Middle frontal gyrus (tissue), 1 donor: ENCODE data around the gene UBR1.
"Not testable (repeated sequence)": the region's sequence is repeated elsewhere in the genome, so short reads cannot be mapped to it uniquely, and the experiment has no call there.

Source experiments
- DNase-seq: peaks from one replicate; pipeline ENCODE4 v3.0.0-alpha.2; 2015; ENCODE audit warnings: low spot score; ENCODE audit errors: extremely low spot score

Gene UBR1

DNA sequence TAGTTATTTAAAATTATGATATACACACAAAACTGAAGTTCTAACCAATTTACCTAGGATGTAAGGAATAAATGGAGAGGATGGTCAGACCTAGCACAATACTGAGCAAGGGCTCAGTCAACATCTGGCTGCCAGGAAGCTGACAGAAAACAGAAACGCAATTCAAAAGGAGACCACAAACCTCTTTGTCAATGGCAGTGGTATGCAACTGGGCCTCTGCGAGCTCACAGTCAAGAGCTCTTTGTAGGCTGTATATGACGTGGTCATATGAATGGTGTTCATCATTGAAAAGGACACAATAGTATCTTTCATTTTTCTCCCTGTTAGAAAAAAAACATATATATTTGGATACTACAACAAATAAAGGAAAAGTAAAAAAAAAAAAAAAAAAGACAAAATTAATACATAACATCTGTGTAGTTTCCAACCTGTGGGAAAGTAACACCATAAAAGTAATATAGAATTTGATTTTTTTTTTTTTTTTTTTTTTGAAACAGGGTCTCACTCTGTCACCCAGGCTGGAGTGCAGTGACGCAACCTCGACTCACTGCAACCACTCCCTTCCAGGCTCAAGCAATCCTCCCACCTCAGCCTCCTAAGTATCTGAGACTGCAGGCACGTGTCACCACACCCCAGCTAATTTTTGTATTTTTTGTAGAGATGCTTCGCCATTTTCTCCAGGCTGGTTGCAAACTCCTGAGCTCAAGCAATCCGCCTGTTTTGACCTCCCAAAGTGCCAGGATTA is 37.9 kb downstream of the UBR1 start:
- no peak for DNase-seq

DNA sequence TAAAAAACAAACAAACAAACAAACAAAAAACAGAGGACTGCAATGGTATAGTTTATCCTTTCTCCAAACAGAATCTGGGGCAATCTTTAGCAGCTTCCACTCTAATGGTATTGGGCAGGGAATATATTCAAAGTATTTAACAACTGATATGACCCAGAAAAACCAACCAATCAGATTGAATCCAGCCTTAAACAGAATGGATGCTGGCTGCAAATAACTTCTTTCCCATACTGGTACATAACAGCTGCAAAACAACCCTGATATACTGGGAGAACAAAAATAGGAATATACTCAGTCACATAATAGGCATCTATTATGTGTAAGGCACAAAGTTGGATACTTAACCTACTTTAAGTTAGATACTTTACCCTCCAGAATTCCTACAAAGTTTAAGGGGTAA is 49.1 kb downstream of the UBR1 start:
- no peak for DNase-seq

DNA sequence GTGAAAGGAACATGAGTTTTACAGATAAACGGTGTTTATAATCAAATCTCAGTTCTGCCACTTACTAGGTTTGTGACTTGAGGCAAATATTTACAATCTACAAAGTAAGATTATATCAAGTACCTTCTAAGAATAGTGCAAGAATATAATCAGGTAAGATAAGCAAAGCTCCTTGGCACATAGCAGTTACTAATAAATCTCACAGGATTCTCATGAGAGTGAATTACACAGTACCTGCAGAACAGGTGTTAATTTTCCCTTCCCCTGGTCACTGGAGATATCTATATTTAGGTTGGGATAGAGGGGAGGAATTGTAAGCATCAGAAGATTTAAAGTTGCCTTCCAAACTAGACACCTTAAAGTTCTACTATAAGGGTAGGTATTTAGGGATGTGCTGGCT is 53.0 kb downstream of the UBR1 start:
- no peak for DNase-seq

DNA sequence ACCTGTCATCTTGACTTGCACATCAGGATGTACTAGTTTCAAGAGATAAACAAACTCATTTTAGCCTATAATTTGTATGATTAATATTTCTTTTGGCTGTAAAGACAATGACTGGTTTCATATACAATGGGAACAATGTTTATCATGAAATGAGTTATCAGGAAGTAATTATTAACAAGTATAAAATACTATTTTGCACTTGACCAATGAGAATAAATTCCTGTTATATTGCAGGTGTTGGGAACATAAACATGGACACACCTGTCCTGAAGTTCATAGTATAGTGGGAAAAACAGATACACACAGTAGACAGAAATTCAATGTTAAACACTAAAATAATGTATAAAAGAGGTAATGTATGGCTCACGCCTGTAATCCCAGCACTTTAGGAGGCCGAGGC is 56.9 kb downstream of the UBR1 start:
- DNase-seq: no peak

DNA sequence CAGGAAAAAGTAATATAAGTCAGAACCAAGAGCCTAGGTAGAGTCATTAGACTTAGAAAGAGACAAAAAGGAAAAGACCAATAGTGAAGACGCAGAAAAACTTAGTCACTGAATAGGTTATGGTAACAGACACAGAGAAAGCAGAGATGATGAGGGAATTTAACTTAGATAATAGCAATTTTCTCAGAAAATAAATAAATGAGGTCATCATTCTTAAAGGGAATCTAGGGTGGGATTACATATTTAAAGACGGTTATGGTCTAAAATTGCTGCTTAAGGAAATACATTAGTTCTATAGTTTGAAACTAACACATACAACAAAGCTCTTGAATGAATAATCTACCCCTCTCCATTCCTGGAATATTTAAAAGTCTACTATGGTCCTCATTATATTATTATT is 59.4 kb downstream of the UBR1 start:
- no peak for DNase-seq

DNA sequence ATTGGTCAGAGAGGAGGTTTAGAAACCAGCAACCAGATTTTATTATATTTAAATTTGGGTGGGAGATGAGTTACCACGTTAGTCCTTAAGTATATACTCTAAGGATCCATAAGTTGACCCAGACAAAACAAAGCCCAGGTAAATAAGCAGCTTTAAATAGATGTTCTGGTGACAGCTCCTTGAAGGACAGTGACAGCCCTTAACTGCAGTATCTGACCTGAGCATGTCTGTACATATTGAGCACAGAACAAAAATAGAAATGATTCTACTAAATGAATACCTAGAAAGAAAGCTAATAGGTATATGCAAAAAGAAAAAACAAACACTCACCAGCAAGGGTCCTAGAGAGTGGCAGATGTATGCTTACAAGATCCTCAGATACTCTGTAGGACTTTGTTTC is 63.0 kb downstream of the UBR1 start:
- DNase-seq: no peak

DNA sequence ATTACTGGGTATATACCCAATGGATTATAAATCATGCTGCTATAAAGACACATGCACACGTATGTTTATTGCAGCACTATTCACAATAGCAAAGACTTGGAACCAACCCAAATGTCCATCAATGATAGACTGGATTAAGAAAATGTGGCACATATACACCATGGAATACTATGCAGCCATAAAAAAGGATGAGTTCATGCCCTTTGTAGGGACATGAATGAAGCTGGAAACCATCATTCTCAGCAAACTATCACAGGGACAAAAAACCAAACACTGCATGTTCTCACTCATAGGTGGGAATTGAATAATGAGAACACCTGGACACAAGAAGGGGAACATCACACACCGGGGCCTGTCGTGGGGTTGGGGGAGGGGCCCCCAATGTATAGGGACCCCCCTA is 64.8 kb downstream of the UBR1 start:
- not testable (repeated sequence) for DNase-seq

DNA sequence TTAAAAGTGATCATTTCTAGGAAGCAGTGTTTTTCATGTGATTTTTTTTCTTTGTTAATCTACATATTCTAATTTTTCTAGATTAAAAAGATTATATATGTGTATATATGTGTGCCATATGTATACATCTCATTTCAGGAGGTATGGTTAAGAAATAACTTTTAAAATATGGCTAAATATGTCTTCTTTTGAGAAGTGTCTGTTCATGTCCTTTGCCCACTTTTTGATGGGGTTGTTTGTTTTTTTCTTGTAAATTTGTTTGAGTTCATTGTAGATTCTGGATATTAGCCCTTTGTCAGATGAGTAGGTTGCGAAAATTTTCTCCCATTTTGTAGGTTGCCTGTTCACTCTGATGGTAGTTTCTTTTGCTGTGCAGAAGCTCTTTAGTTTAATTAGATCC is 70.6 kb downstream of the UBR1 start:
- DNase-seq: not testable (repeated sequence)

DNA sequence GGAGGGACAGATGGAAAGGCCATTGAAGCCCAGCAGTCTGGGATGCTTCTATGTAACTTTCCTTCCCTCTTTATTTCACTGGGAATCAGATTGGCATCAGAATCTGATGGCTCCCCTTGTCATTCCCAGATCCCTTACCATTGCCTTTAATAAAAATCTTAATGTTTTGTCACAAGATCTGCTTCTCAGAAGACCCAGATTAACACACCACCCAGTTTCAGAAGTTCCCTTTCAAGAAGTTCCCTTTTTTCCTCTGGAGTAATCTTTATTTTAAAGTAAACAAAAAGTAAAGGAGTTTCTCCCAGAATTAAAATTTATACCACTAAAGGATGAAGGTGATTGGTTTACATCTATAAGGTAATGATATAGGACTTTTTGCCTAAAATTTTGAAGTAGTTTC is 76.4 kb downstream of the UBR1 start:
- DNase-seq: no peak

DNA sequence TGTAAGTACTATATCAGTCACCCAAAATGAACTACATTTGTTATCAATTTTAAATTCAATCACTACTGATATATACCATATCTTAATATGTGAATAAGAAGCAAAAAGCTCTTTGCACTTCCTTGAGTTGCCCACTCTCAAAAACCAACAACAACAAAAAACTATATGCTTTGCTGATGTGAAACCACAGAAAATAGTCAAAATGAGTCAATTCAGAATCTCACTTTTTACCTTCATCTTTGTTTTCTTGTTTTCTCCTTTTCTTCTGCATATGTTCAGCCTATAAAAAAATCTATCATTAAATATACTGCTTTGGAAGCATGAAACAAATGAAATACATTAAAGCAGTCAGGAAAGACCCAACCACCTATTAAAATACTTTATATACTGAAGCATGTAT is 80.7 kb downstream of the UBR1 start:
- no peak for DNase-seq

DNA sequence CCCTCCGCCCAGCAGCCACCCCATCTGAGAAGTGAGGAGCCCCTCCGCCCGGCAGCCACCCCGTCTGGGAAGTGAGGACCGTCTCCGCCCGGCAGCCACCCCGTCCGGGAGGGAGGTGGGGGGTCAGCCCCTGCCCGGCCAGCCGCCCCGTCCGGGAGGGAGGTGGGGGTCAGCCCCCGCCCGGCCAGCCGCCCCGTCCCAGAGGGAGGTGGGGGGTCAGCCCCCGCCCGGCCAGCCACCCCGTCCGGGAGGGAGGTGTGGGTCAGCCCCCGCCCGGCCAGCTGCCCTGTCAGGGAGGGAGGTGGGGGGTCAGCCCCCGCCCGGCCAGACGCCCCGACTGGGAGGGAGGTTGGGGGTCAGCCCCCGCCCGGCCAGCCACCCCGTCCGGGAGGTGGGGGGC is 91.2 kb downstream of the UBR1 start:
- not testable (repeated sequence) for DNase-seq

DNA sequence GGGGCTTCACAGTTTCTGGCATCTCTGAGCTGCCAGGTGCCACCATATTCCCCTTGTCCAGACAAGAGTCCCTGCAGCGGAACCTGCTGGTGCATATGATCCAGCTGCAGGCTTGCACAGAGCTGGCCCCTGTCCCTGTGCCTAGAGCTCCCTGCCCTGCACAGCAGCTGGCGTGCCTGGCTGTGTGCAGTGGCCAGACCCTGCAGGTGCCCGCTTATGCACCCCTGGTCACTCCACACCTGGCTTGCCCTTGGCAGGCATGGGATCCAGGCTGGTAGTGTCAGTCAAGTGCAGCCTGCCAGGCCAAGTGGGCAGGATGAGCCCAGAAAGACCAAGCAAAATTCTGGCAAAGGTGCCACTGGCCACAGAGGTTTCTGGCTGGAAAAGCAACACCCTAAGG is 96.6 kb downstream of the UBR1 start:
- DNase-seq: no peak

DNA sequence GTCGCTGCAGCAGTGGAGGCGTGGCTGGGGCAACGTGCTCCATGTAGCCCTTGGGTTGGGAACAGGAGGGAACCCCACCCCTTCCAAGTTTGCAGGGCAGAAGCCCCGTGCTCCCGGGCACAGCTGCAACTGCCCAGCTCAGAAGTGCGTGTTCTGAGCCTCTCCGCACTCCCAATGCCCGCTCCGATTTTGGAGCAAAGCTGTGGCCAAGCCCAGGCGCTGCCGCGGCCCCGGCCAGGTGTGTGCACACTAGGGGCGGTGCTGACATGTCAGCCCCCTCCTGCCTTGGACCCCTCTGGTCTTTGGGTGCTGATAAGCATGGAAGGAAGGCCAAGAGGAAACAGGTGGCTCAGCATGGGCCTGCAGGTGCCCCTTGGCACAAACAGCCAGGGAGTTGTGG is 97.7 kb downstream of the UBR1 start:
- DNase-seq: no peak

DNA sequence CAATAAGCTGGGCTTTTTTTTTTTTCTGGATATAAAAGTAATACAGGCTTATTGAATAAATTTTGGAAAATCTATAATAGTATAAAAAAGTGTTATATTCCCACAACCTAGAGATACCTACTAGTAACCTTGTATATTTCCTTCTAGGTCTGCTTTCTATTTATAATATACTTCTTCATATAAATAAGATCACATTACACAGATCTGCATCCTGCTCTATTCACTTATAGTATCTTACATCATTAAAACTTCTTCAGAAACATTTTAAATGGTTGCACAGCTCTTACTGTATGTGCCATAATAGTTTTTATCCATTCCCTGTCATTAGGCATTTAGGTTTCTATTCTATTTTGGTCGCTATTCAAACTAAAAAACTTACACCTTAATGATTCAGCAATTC is 98.3 kb downstream of the UBR1 start:
- DNase-seq: no peak

DNA sequence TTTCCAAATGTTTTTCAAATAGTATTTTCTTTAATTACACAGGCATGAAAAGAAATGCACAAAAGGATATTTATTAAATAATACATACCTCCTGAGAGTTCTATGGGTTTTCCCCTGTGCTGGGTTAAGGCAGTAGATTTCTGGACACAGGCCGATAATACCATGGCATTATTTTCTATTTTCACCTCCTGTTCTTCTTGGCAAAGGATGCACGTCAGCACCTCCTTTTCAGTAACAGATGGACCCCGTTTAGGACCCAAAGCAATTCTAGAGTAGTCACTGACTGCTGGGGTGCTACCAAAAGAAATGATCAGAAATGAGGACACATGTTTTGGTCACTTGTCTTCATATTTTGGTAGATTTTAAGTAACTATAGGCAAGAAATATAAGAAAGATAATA is 98.8 kb downstream of the UBR1 start:
- DNase-seq: no peak

DNA sequence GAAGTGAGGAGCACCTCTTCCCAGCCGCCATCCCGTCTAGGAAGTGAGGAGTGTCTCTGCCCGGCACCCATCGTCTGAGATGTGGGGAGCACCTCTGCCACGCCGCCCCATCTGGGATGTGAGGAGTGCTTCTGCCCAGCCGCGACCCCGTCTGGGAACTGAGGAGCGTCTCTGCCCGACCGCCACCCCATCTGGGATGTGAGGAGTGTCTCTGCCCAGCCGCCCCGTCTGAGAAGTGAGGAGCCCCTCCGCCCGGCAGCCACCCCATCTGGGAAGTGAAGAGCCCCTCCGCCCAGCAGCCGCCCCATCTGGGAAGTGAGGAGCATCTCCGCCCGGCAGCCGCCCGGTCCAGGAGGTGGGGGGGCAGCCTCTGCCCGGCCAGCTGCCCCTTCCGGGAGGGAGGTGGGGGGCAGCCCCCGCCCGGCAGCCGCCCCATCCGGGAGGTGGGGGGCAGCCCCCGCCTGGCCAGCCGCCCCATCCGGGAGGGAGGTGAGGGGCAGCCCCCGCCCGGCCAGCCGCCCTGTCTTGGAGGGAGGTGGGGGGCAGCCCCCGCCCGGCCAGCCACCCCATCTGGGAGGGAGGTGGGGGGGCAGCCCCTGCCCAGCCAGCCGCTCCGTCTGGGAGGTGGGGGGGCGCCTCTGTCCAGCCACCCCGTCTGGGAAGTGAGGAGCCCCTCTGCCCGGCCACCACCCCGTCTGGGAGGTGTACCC is 100.8 kb downstream of the UBR1 start:
- DNase-seq: not testable (repeated sequence)

DNA sequence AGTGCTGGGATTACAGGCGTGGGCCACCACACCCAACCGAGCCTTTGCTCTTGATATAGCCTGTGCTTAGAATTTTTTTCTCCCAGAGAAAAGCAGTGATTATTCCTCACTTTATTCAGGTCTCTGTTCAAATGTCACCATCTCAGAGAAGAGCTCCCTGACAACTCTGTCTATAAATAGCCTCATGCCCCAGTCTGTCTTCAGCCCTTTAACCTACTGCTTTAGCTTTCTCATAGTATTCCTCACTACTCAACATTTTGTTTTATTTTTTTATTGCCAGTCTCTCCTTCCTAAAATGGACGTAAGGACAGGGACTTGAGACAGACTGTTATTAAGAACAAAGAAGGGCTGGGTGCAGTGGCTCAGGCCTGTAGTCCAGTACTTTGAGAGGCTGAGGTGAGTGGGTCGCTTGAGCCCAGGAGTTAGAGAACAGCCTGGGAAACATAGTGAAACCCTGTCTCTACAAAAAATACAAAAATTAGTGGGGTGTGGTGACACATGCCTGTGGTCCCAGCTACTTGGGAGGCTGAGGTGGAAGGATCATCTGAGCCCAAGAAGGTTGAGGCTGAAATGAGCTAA is 106.5 kb downstream of the UBR1 start:
- no peak for DNase-seq

DNA sequence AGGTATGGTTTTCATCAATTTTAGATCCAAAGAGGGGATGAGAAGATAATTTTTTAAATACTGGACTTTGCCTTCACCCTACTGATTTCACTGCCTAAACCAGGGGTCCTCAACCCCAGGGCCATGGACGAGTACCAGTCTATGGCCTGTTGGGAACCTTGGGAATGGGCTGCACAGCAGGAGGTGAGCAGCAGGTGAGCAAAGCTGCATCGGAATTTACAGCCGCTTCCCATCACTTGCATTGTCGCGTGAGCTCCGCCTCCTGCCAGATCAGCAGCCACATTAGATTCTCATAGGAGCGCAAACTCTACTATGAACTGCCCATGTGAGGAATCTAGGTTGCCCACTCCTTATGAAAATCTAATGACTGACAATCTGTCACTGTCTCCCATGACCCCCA is 109.0 kb downstream of the UBR1 start:
- DNase-seq: no peak

DNA sequence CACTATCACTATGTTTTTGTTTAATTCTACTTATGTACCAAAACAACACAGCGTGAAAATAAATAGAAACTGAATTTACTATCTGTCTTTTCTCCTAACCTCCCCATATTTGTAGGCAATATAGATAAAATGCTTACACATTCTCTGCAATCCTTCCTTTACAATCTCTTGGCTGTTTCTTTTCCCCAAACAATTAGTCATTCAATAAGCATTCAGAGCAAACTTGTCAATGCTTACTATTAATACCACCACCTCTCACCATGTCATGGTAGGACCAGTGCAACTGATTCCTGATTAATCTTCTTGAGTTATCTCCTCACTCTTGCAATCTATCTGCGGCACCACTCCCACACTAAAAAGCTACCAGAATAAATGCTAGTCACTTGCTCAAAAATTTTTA is 111.3 kb downstream of the UBR1 start:
- no peak for DNase-seq

DNA sequence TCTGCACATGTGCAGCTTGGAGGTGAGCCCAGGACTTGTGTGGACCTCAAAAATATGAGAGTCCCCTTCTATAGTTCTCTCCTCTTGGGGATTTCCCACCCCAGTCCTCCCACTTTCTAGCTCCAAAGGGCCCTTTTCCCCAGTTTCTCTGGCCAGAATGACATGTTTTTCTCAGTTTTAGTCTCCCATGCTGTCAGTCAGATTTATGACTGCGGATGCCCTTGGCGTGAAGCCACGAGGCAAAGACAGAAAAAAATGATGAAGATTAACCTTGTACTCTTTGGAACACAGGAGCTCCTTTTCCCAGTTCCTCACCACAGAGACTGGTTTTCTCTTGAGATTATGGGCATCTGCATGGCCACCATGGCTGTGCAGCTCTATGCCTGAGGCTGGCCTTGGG is 113.2 kb downstream of the UBR1 start:
- no peak for DNase-seq

DNA sequence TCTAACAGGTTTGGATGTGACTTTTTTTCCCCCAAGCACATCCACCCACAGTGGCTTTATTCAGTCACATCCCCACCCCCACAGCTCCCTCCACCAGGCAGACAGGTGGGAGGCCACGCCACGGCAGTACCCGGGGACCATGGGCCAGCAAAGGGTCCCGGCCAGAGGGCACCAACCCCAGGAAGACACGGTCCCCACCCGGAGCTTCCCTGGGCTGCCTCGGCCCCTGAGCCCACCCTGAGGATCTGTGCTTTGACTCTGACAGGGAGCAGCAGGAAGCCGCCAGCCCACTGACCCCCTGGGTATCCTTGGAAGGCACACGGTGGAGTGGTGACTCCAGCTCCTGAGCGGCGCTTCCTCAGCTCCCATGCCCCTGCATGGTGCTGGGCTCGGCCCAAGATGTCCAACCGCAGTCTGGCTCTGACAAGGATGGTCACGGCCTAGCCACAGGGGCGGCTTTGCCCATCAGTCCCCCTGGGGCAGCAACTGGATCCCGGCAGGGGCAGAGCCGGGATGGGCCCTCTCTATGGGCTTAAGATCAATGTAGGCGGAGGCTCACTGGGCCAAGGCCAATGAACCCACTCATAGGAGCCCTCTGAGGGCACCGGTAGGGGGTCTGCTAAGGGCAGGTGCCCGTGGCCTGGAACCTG is 119.0 kb downstream of the UBR1 start:
- no peak for DNase-seq

DNA sequence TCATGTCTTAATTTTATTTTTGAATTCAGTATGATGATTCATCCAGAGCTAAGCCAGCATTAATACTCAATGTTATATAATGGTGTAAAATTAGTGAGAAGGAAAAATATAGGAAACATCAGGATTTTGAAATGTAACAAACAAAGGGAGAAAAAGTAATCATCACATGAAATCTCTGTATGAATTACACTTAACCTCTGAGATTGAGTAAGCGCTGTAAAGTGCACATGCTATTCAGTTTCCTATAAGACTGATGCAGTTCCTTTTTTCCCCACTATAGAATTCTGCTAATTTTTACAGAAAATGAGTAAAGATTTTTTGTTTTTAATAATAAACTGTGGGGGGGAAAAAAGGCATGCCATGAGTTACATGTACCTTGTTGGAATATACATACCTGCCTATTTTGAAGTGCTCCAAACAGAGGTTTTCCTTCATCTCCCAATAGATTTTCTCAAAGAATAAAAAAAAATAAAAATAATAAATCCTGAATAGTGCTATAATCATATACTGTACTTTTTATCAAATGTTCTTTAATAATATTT is 121.3 kb downstream of the UBR1 start:
- no peak for DNase-seq
